ENCODE results near the gene PLD1.

Gene PLD1

GRCh38 chr3:171744158-171744741 is 66.0 kb downstream of the PLD1 start:
- DNase-seq, result no peak

- no peak for DNase-seq
Measured at GRCh38 chr3:171743327-171744157, 66.7 kb downstream of the PLD1 start.

- no peak for DNase-seq
Measured at GRCh38 chr3:171741377-171741776, 68.9 kb downstream of the PLD1 start.

GRCh38 chr3:171736556-171736955 is 73.7 kb downstream of the PLD1 start:
- DNase-seq, result no peak

GRCh38 chr3:171733561-171733960 is 76.7 kb downstream of the PLD1 start:
- no peak for DNase-seq

DNA sequence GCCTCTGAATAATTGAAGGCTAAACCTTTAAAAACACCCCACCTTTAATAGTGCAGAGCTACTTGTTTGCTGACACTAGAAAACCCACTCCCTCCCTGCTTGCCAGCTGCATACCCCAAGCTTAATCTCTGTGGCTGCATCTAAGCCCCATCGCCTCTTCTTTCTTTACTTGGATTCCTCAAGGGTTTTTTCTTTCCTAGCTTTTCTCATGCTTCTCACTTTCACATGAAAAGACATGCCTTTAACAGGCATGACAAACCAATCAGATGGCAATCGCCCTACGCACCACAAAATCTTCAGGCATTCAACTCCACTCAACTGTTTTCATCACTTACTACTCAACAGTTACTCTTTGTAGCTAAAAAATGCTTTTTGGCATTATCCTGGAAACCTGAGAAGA is 77.5 kb downstream of the PLD1 start:
- DNase-seq, result no peak

DNA sequence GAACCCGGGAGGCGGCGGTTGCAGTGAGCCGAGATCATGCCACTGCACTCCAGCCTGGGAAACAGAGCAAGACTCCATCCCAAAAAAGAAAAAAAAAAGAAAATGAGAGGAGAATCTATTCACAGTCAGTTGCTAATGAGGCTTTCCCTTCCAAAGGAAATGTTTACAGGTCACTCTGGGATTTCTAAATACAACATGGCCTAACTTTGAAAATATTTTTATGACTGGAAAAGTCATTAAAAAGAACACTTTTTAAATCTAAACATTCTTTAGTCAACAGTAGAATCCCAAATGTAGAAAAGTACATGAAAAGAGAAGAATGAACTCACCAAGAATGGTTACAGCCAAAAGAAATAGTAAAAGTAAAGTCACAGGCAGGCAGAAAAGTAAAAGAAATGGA is 78.6 kb downstream of the PLD1 start:
- DNase-seq, result no peak

- no peak for DNase-seq
Measured at GRCh38 chr3:171729452-171730334, 80.6 kb downstream of the PLD1 start.

GRCh38 chr3:171727288-171727687 is 83.0 kb downstream of the PLD1 start:
- DNase-seq, result no peak

GRCh38 chr3:171718493-171719185 is 91.6 kb downstream of the PLD1 start:
- no peak for DNase-seq

GRCh38 chr3:171715155-171715554 is 95.1 kb downstream of the PLD1 start:
- no peak for DNase-seq

- DNase-seq, result no peak
Measured at GRCh38 chr3:171712171-171712938, 97.9 kb downstream of the PLD1 start.

GRCh38 chr3:171711461-171712170 is 98.7 kb downstream of the PLD1 start:
- DNase-seq, result no peak

GRCh38 chr3:171710359-171710758 is 99.9 kb downstream of the PLD1 start:
- no peak for DNase-seq

DNA sequence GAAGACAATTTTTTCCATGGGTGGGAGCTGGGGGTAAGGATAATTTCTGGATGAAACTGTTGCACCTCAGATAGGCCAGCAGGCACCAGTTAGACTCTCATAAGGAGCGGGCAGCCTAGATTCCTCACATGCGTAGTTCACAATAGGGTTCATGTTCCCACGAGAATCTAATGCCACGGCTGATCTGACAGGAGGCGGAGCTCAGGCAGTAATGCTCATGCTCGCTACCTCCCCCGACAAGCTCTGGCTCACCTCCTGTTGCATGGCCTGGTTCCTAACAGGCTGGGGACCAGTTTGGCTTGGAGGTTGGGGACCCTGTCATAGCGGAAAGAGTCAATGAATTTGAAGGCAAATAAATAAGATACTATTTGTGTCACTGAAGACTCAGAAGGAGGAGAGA is 105.5 kb downstream of the PLD1 start:
- DNase-seq, result no peak

DNA sequence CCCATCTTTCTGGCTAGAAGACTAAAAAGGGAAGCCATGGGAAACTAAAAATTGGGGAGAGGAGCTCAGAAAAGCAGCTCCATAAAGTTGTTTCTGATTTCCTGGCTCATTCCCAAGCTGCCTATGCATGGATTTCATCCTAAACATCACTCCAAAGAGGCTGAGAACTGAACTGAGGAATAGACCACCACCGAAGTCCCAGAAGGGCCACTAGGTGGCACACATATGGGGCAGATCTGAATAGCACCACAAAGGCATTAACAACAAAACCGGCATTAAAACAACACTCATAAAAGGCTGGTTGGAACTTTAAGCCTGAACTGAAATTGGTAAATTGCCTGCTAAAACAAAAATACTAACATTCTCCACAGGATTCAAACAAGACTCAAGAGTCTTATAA is 106.3 kb downstream of the PLD1 start:
- DNase-seq, result no peak

GRCh38 chr3:171703144-171703543 is 107.1 kb downstream of the PLD1 start:
- no peak for DNase-seq

DNA sequence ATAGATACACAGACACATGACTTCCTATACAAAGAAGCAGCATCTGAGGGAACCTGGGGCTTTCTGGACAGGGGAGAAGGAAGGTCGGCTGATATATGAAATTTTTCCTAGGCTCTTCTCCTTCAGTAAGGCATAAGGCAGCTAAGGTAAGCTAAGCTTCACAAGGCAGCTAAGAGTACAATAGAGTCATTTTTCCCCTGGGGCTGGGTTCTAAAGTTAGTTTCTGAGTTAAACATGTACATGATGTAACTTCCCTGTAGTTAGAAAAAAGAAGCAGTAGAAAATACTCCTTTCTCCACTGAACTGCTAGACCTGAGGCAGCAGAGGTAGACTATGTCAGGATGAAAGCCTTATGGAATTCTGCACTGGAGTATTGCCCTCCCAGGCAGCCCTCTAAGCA is 109.6 kb downstream of the PLD1 start:
- no peak for DNase-seq

GRCh38 chr3:171700157-171700556 is 110.1 kb downstream of the PLD1 start:
- DNase-seq, result no peak

GRCh38 chr3:171699601-171700000 is 110.7 kb downstream of the PLD1 start:
- no peak for DNase-seq

GRCh38 chr3:171696805-171697204 is 113.5 kb downstream of the PLD1 start:
- DNase-seq, result no peak

DNA sequence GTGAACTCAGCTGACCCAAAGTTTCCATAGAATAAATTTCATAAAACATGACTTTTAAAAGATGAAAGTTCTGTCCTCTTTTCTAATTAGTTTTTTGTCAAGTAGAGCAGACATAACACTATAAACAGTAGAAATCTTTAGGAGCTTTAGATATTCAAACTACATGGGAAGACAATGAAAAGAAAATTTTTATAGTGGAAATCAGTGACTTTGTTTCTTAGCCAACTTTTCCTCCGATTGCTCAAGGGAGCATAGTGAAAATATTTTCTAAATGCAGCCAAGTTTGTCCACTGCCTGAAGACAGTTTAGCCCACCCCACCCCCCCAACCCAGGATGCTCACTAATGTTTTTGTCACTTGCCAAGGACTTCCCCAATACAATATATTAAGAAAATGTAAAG is 114.9 kb downstream of the PLD1 start:
- no peak for DNase-seq

Measured in hippocampal formation (tissue), 2 donors.